IgD-negative memory B cell (primary cell): Measurements from ENCODE around the gene BRD9. TPM values are rescaled to one million over a fixed set of nuclear protein-coding genes. Genes with fewer than 3 reads are reported as not detected.
A peak's percentile ranks its signal among the peaks of the same experiment; 100 is the strongest.
"Not testable (repeated sequence)": the region's sequence is repeated elsewhere in the genome, so short reads cannot be mapped to it uniquely, and the experiment has no call there.

ENCODE experiments used
- H3K27ac Mint-ChIP-seq, 3 donors: one replicate each; pipeline ENCODE4 v1.8.0; 2020 to 2022; ENCODE audit warnings: mild to moderate bottlenecking in 3 of 3, mixed read lengths in 3 of 3, moderate library complexity in 1 of 3
- H3K27me3 Mint-ChIP-seq: one replicate; pipeline ENCODE4 v1.8.0; 2021; ENCODE audit warnings: mixed read lengths
- H3K36me3 Mint-ChIP-seq: one replicate; pipeline ENCODE4 v1.8.0; 2020; ENCODE audit warnings: mild to moderate bottlenecking, mixed read lengths
- H3K4me1 Mint-ChIP-seq, 3 donors: one replicate each; pipeline ENCODE4 v1.8.0; 2020 to 2022; ENCODE audit warnings: mixed read lengths in 3 of 3, mild to moderate bottlenecking in 1 of 3
- H3K4me3 Mint-ChIP-seq, 4 donors: one replicate each; pipeline ENCODE4 v1.8.0; 2020 to 2022; ENCODE audit warnings: mild to moderate bottlenecking in 4 of 4, mixed read lengths in 4 of 4, moderate library complexity in 3 of 4
- H3K9me3 Mint-ChIP-seq, 3 donors: one replicate each; pipeline ENCODE4 v1.8.0; 2020 to 2021; ENCODE audit warnings: mixed read lengths in 3 of 3, mild to moderate bottlenecking in 1 of 3
- polyA plus RNA-seq: library from polyadenylated mRNA; unstranded; fragments of 300-500 nt; fragmentation: Illumina TruSeq; gene quantifications from one replicate; pipeline ENCODE4 v1.2.3, GENCODE V29; 2021

Gene BRD9
- 19.3 TPM for polyA plus RNA-seq

GRCh38 chr5:892394-893136, at the start of gene BRD9, which contains the start of gene TRIP13:
BRD9 (minus strand) TSS chr5:892801; CDS start chr5:892657, 144 bp downstream.
TRIP13 (plus strand) TSS chr5:892884; CDS start chr5:892999, 115 bp downstream.
- Mint-ChIP-seq H3K4me3 (peak within 1 kb of the TSS; percentile 87 to 96 (median 91)), H3K27me3 (no peaks in the 10 kb centered on the region), H3K27ac (peak within 1 kb of the TSS; percentile 64 to 93 (median 77)), H3K9me3 (no peaks in the 10 kb centered on the region), H3K36me3 (peaks cover 3% of the 10 kb centered on the region), H3K4me1 (peaks cover 4 to 7% (median 6%) of the 10 kb centered on the region in 3 donors)

GRCh38 chr5:940741-941140, 48.1 kb upstream of the BRD9 start:
- peaks cover 28% of the 10 kb centered on the region for H3K27me3 Mint-ChIP-seq
- H3K9me3 Mint-ChIP-seq, H3K4me3 Mint-ChIP-seq: not testable (repeated sequence)

GRCh38 chr5:939368-939767, 46.8 kb upstream of the BRD9 start:
- H3K27ac Mint-ChIP-seq: peak overlapping the region in 1 of 3 donors; percentile 55
- no peak overlapping the region for H3K4me3 Mint-ChIP-seq
- peaks cover 2% of the 10 kb centered on the region for H3K36me3 Mint-ChIP-seq
- peaks cover 0 to 2% (median 0%) of the 10 kb centered on the region in 3 donors for H3K4me1 Mint-ChIP-seq
- peaks cover 0 to 4% (median 0%) of the 10 kb centered on the region in 3 donors for H3K9me3 Mint-ChIP-seq
- peaks cover 25% of the 10 kb centered on the region for H3K27me3 Mint-ChIP-seq

More at GRCh38 chr5:940741-941140, 48.1 kb upstream of the BRD9 start:
- H3K4me1 Mint-ChIP-seq, H3K36me3 Mint-ChIP-seq, H3K27ac Mint-ChIP-seq: not testable (repeated sequence)

- Mint-ChIP-seq H3K4me1 (no peaks in the 10 kb centered on the region), H3K27me3 (peaks cover 18% of the 10 kb centered on the region), H3K27ac (no peak overlapping the region), H3K36me3 (peaks cover 2% of the 10 kb centered on the region), H3K4me3 (no peak overlapping the region), H3K9me3 (peaks cover 0 to 4% (median 0%) of the 10 kb centered on the region in 3 donors)
These were observed 44.7 kb upstream of the BRD9 start for GRCh38 chr5:937151-937924.

GRCh38 chr5:936149-937144, 43.8 kb upstream of the BRD9 start:
- Mint-ChIP-seq H3K4me3 (no peak overlapping the region), H3K36me3 (peaks cover 2% of the 10 kb centered on the region), H3K27ac (no peak overlapping the region), H3K4me1 (no peaks in the 10 kb centered on the region), H3K27me3 (peaks cover 13% of the 10 kb centered on the region), H3K9me3 (peaks cover 0 to 4% (median 0%) of the 10 kb centered on the region in 3 donors)

- peaks cover 2% of the 10 kb centered on the region for H3K36me3 Mint-ChIP-seq
- H3K27me3 Mint-ChIP-seq: peaks cover 9% of the 10 kb centered on the region
- no peaks in the 10 kb centered on the region for H3K4me1 Mint-ChIP-seq
- H3K27ac Mint-ChIP-seq: no peak overlapping the region
- peaks cover 0 to 4% (median 0%) of the 10 kb centered on the region in 3 donors for H3K9me3 Mint-ChIP-seq
- no peak overlapping the region for H3K4me3 Mint-ChIP-seq
These were observed 43.0 kb upstream of the BRD9 start for GRCh38 chr5:935510-936084.

- H3K27me3 Mint-ChIP-seq, H3K27ac Mint-ChIP-seq, H3K4me1 Mint-ChIP-seq, H3K9me3 Mint-ChIP-seq, H3K4me3 Mint-ChIP-seq, H3K36me3 Mint-ChIP-seq: not testable (repeated sequence)
These were observed 41.9 kb upstream of the BRD9 start for GRCh38 chr5:934381-934967.

- not testable (repeated sequence) for H3K9me3 Mint-ChIP-seq, H3K27me3 Mint-ChIP-seq, H3K36me3 Mint-ChIP-seq, H3K4me3 Mint-ChIP-seq, H3K27ac Mint-ChIP-seq, H3K4me1 Mint-ChIP-seq
These were observed 41.4 kb upstream of the BRD9 start for GRCh38 chr5:933951-934350.

- peaks cover 2% of the 10 kb centered on the region for H3K36me3 Mint-ChIP-seq
- peaks cover 0 to 4% (median 0%) of the 10 kb centered on the region in 3 donors for H3K9me3 Mint-ChIP-seq
- H3K4me3 Mint-ChIP-seq: peak overlapping the region in 1 of 4 donors; percentile 19
- H3K27ac Mint-ChIP-seq: no peak overlapping the region
- H3K27me3 Mint-ChIP-seq: peaks cover 9% of the 10 kb centered on the region
- H3K4me1 Mint-ChIP-seq: no peaks in the 10 kb centered on the region
These were observed 40.8 kb upstream of the BRD9 start for GRCh38 chr5:933251-933861.

GRCh38 chr5:932628-933250, 40.1 kb upstream of the BRD9 start:
- Mint-ChIP-seq H3K27me3 (peaks cover 13% of the 10 kb centered on the region), H3K36me3 (peaks cover 2% of the 10 kb centered on the region), H3K4me1 (peaks cover 0 to under 1% (median 0%) of the 10 kb centered on the region in 3 donors), H3K4me3 (no peak overlapping the region), H3K9me3 (peaks cover 0 to 4% (median 0%) of the 10 kb centered on the region in 3 donors), H3K27ac (no peak overlapping the region)

- H3K9me3 Mint-ChIP-seq: peaks cover 0 to 4% (median 0%) of the 10 kb centered on the region in 3 donors
- no peak overlapping the region for H3K4me3 Mint-ChIP-seq
- H3K36me3 Mint-ChIP-seq: peaks cover 2% of the 10 kb centered on the region
- no peak overlapping the region for H3K27ac Mint-ChIP-seq
- H3K27me3 Mint-ChIP-seq: peaks cover 17% of the 10 kb centered on the region
- H3K4me1 Mint-ChIP-seq: peaks cover 0 to 3% (median 2%) of the 10 kb centered on the region in 3 donors
These were observed 39.6 kb upstream of the BRD9 start for GRCh38 chr5:932151-932627.

GRCh38 chr5:931570-932145, 39.1 kb upstream of the BRD9 start:
- no peak overlapping the region for H3K27ac Mint-ChIP-seq
- H3K36me3 Mint-ChIP-seq: peaks cover 2% of the 10 kb centered on the region
- peak overlapping the region in 1 of 4 donors; percentile 77 for H3K4me3 Mint-ChIP-seq
- H3K4me1 Mint-ChIP-seq: peaks cover 0 to 3% (median 2%) of the 10 kb centered on the region in 3 donors
- peaks cover 13% of the 10 kb centered on the region for H3K27me3 Mint-ChIP-seq
- peaks cover 0 to 4% (median 0%) of the 10 kb centered on the region in 3 donors for H3K9me3 Mint-ChIP-seq

- H3K9me3 Mint-ChIP-seq: peaks cover 0 to 4% (median 0%) of the 10 kb centered on the region in 3 donors
- H3K4me3 Mint-ChIP-seq: peak overlapping the region in 1 of 4 donors; percentile 77
- H3K4me1 Mint-ChIP-seq: peaks cover 0 to 3% (median 2%) of the 10 kb centered on the region in 3 donors
- peaks cover 21% of the 10 kb centered on the region for H3K27me3 Mint-ChIP-seq
- H3K36me3 Mint-ChIP-seq: peaks cover 2% of the 10 kb centered on the region
- H3K27ac Mint-ChIP-seq: no peak overlapping the region
These were observed 38.3 kb upstream of the BRD9 start for GRCh38 chr5:930866-931265.
